Endothelial cell of umbilical vein (primary cell): ENCODE results near the gene CHRNA7. TPM values are rescaled to one million over a fixed set of nuclear protein-coding genes. Genes with fewer than 3 reads are reported as not detected.

ENCODE experiments used
- BruUV-seq: library from RNA; stranded (reverse); fragments of 400-500 nt; replicated peaks from 2 replicates; lab custom pipeline; 2021; lab: Mats Ljungman, UMichigan
- CTCF ChIA-PET: fragments of 300-600, 350-600 bp; sonication (Branson Sonifier 250); formaldehyde crosslinking; loops from one replicate; lab custom pipeline; 2021; ENCODE audit warnings: antibody characterized with exemption, inconsistent platforms; lab: Charles Lee
- POLR2A ChIA-PET: fragments of 300-600, 350-600 bp; sonication (Branson Sonifier 250); formaldehyde crosslinking; loops from one replicate; lab custom pipeline; 2021; ENCODE audit warnings: antibody characterized with exemption, inconsistent platforms; lab: Charles Lee
- DNase-seq: peaks from one replicate; pipeline ENCODE4 v3.0.0-alpha.2; 2011; ENCODE audit warnings: low read depth, low spot score
- FAIRE-seq: peaks from 2 replicates; lab custom pipeline; 2011; peaks lifted over from hg19 to GRCh38; lab: Jason Lieb, UNC
- H2AFZ ChIP-seq: 2 replicates; pipeline ENCODE4 v1.6.0; 2012; ENCODE audit warnings: low read depth, low read length, control low read depth, inconsistent platforms
- H3K27ac ChIP-seq: 2 replicates; pipeline ENCODE4 v1.5.1; 2011; ENCODE audit warnings: low read depth, mild to moderate bottlenecking, control low read depth, low read length, moderate library complexity; ENCODE audit not compliant: insufficient read depth
- H3K27me3 ChIP-seq, 2 experiments: 2 replicates each; pipeline versions ENCODE4 v1.6.0 to v1.6.1; 2011; ENCODE audit warnings: low read length in 2 of 2, mixed read lengths in 1 of 2; ENCODE audit not compliant: control insufficient read depth in 2 of 2, insufficient read depth in 2 of 2
- H3K36me3 ChIP-seq, 2 experiments: 2 replicates in 1 of 2; 3 replicates in 1 of 2; pipeline ENCODE4 v1.5.1; 2011; ENCODE audit warnings: low read length in 2 of 2, mild to moderate bottlenecking in 1 of 2, moderate library complexity in 1 of 2; ENCODE audit not compliant: control insufficient read depth in 2 of 2, insufficient read depth in 2 of 2; ENCODE audit errors: extremely low read depth in 1 of 2
- H3K4me1 ChIP-seq: 3 replicates; pipeline ENCODE4 v1.5.1; 2011; ENCODE audit warnings: mild to moderate bottlenecking, low read length; ENCODE audit not compliant: control insufficient read depth, insufficient read depth; ENCODE audit errors: extremely low read depth
- H3K4me2 ChIP-seq: 2 replicates; pipeline ENCODE4 v1.6.1; 2011; ENCODE audit warnings: low read length, control low read depth, mixed read lengths; ENCODE audit not compliant: insufficient read depth
- H3K4me3 ChIP-seq, 3 experiments: fragments of 200-600 bp in 1 of 3; sonication (generic), shearing (Covaris generic) in 1 of 3; replicated peaks in 1 of 3; 2 replicates each; pipeline ENCODE4 v1.5.1; 2011 to 2016; ENCODE audit warnings: control low read depth in 3 of 3, low read length in 3 of 3, mild to moderate bottlenecking in 2 of 3, inconsistent platforms in 1 of 3, low read depth in 1 of 3, moderate library complexity in 1 of 3; ENCODE audit not compliant: insufficient read depth in 1 of 3
- H3K79me2 ChIP-seq: 2 replicates; pipeline ENCODE4 v1.6.0; 2012; ENCODE audit warnings: low read length, inconsistent platforms; ENCODE audit not compliant: control insufficient read depth, insufficient read depth
- H3K9ac ChIP-seq: replicated peaks from 2 replicates; pipeline ENCODE3; 2011; ENCODE audit warnings: low read length, control low read depth; ENCODE audit not compliant: insufficient read depth; ENCODE audit errors: extremely low read depth
- H3K9me1 ChIP-seq: replicated peaks from 3 replicates; pipeline ENCODE4 v1.6.0; 2011; ENCODE audit warnings: mild to moderate bottlenecking, low read length; ENCODE audit not compliant: control insufficient read depth, insufficient read depth; ENCODE audit errors: extremely low read depth
- H3K9me3 ChIP-seq: replicated peaks from 2 replicates; pipeline ENCODE4 v1.5.1; 2012; ENCODE audit warnings: low read length, inconsistent platforms; ENCODE audit not compliant: control insufficient read depth, insufficient read depth
- H4K20me1 ChIP-seq: replicated peaks from 2 replicates; pipeline ENCODE3; 2011; ENCODE audit warnings: mild to moderate bottlenecking, low read length; ENCODE audit not compliant: control insufficient read depth, insufficient read depth; ENCODE audit errors: extremely low read depth
- EZH2 ChIP-seq: IDR thresholded peaks from 2 replicates; pipeline ENCODE4 v1.6.1; 2012; ENCODE audit warnings: borderline replicate concordance, low read depth, mild to moderate bottlenecking, moderate library complexity, low read length, inconsistent platforms; ENCODE audit not compliant: severe bottlenecking
- FOS ChIP-seq: IDR thresholded peaks from 2 replicates; pipeline ENCODE4 v1.6.1; 2011; ENCODE audit warnings: mild to moderate bottlenecking, low read length, moderate library complexity, borderline replicate concordance; ENCODE audit not compliant: insufficient read depth
- GATA2 ChIP-seq: IDR thresholded peaks from 2 replicates; pipeline ENCODE4 v1.7.0; 2011; ENCODE audit warnings: low read depth, mild to moderate bottlenecking, moderate library complexity, mixed read lengths, low read length; ENCODE audit not compliant: insufficient read length, insufficient read depth
- JUN ChIP-seq: IDR thresholded peaks from 2 replicates; pipeline ENCODE4 v1.6.1; 2011; ENCODE audit warnings: borderline replicate concordance, low read depth; ENCODE audit not compliant: insufficient read length, insufficient read depth
- MAX ChIP-seq: IDR thresholded peaks from 2 replicates; pipeline ENCODE4 v1.6.1; 2011; ENCODE audit not compliant: insufficient read depth, insufficient read length
- MYC ChIP-seq: IDR thresholded peaks from one replicate; pipeline ENCODE4 v1.6.1; 2011; ENCODE audit warnings: mild to moderate bottlenecking, low read depth, low read length
- POLR2A ChIP-seq: IDR thresholded peaks from 2 replicates; pipeline ENCODE4 v1.6.1; 2012; ENCODE audit warnings: low read depth, mild to moderate bottlenecking, control low read depth, low read length
- POLR2AphosphoS5 ChIP-seq: IDR thresholded peaks from 2 replicates; pipeline ENCODE4 v1.6.1; 2012; ENCODE audit warnings: low read depth, mild to moderate bottlenecking, control low read depth, low read length, moderate library complexity; ENCODE audit not compliant: insufficient read depth
- dilution Hi-C: fragments of 300-500 bp; cut with MboI; formaldehyde crosslinking; loops from one replicate; pipeline ENCODE4 v1.15.0; 2019; ENCODE audit warnings: low sequenced_read_pairs; ENCODE audit not compliant: extremely low pct_ligation_motif_present
- intact Hi-C: fragments of 100-400 bp; cut with micrococcal nuclease; formaldehyde crosslinking; loops from one replicate; pipeline ENCODE4 v1.10.0; 2022
- polyA plus RNA-seq, 4 experiments: library from polyadenylated mRNA; depleted of rRNA in 3 of 4; stranded (reverse) in 3 of 4; unstranded in 1 of 4; fragments of >200 nt; gene quantifications; 2 replicates each; pipeline versions ENCODE4 v1.2.1 to v1.2.3, GENCODE V29; 2011 to 2012; ENCODE audit warnings: missing spikeins in 1 of 4
- total RNA-seq: library from RNA; stranded (reverse); gene quantifications from 2 replicates; pipeline ENCODE4 v1.2.3, GENCODE V29; 2021
- TF ChIP-seq, protein P1 (sequence below), 2 donors: IDR thresholded peaks; 1 replicate in 1 of 2; 2 replicates in 1 of 2; pipeline ENCODE4 v1.5.1; 2011; ENCODE audit warnings: low read length in 2 of 2, mild to moderate bottlenecking in 2 of 2, moderate library complexity in 2 of 2, control low read depth in 1 of 2, inconsistent platforms in 1 of 2, low read depth in 1 of 2; ENCODE audit not compliant: insufficient read depth in 1 of 2; ENCODE audit errors: extremely low read depth in 1 of 2

The CHRNA7 gene
- total and polyA plus RNA-seq, 2 donors (not counting 3 experiments of a cell fraction or from before 2014, with no cell fraction given): 0.70 to 2.6 TPM

GRCh38 chr15:32007355-32007960 is 22.9 kb upstream of the CHRNA7 start:
- no peaks in the 10 kb centered on the region for H3K4me1 ChIP-seq
- CTCF ChIA-PET: no interaction called here
- H3K27ac ChIP-seq: no peak overlapping the region
- H3K9me3 ChIP-seq: no peaks in the 10 kb centered on the region
- H3K9me1 ChIP-seq: no peaks in the 10 kb centered on the region
- BruUV-seq: no TSS peak
- TF ChIP-seq EZH2 (no peak), MYC (no peak), GATA2 (no peak), POLR2A (no peak), POLR2AphosphoS5 (no peak), JUN (no peak), MAX (no peak), FOS (no peak)
- TF ChIP-seq, protein P1, sequence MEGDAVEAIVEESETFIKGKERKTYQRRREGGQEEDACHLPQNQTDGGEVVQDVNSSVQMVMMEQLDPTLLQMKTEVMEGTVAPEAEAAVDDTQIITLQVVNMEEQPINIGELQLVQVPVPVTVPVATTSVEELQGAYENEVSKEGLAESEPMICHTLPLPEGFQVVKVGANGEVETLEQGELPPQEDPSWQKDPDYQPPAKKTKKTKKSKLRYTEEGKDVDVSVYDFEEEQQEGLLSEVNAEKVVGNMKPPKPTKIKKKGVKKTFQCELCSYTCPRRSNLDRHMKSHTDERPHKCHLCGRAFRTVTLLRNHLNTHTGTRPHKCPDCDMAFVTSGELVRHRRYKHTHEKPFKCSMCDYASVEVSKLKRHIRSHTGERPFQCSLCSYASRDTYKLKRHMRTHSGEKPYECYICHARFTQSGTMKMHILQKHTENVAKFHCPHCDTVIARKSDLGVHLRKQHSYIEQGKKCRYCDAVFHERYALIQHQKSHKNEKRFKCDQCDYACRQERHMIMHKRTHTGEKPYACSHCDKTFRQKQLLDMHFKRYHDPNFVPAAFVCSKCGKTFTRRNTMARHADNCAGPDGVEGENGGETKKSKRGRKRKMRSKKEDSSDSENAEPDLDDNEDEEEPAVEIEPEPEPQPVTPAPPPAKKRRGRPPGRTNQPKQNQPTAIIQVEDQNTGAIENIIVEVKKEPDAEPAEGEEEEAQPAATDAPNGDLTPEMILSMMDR (IDR thresholded peaks at IDR 0.05; ENCODE audit: extremely low read depth in 1 of 2, insufficient read depth in 1 of 2, low read depth in 1 of 2, low read length in 2 of 2): no peak
- no peaks in the 10 kb centered on the region for H3K36me3 ChIP-seq
- no peaks in the 10 kb centered on the region for H3K79me2 ChIP-seq
- DNase-seq (no peak), FAIRE-seq (no peak)
- dilution Hi-C loops: no loop called here
- no peak overlapping the region for H3K9ac ChIP-seq
- H2AFZ ChIP-seq: no peak overlapping the region
- POLR2A ChIA-PET: no interaction called here
- no peak overlapping the region for H3K4me3 ChIP-seq
- no peaks in the 10 kb centered on the region for H4K20me1 ChIP-seq
- H3K4me2 ChIP-seq: no peak overlapping the region
- no peaks in the 10 kb centered on the region for H3K27me3 ChIP-seq
- intact Hi-C loops: no loop called here
